ENCODE results near the gene SH3PXD2B. TPM values are rescaled to one million over a fixed set of nuclear protein-coding genes. Genes with fewer than 3 reads are reported as not detected.

Gene SH3PXD2B
- total RNA-seq, 1 donor from 2014 or later: 81.1 TPM

DNA sequence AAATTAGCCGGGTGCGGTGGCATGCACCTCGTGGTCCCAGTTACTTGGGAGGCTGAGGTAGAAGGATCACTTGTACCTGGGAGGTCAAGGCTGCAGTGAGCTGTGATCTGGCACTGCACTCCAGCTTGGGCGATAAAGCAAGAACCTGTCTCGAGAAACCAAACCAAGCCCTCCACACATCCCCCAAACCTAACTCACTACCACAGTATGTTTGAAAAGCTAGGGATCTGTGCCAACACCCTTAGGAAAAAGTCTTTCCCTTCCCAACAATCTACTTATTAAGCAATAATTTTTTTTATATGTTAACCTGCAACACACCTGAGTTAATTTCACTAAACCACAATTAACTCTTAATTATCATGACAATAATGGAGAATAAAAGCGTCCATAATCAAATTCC, 173.0 kb downstream of the SH3PXD2B start:
- no peaks in the 10 kb centered on the region for H3K9me3 Mint-ChIP-seq (ENCODE audit: low read depth)
- peak overlapping the region; percentile 95 for H3K27ac Mint-ChIP-seq (ENCODE audit: unreplicated experiment)
- no peak for DNase-seq (ENCODE audit: low spot score)
- peak overlapping the region; percentile 90 for H3K4me3 Mint-ChIP-seq (ENCODE audit: unreplicated experiment)
- peaks cover 59% of the 10 kb centered on the region for H3K4me1 Mint-ChIP-seq (ENCODE audit: low read depth)
- H3K27me3 Mint-ChIP-seq (ENCODE audit: low read depth): no peaks in the 10 kb centered on the region
- peaks cover 3% of the 10 kb centered on the region for H3K36me3 Mint-ChIP-seq (ENCODE audit: low read depth)
- TF ChIP-seq, protein P1, sequence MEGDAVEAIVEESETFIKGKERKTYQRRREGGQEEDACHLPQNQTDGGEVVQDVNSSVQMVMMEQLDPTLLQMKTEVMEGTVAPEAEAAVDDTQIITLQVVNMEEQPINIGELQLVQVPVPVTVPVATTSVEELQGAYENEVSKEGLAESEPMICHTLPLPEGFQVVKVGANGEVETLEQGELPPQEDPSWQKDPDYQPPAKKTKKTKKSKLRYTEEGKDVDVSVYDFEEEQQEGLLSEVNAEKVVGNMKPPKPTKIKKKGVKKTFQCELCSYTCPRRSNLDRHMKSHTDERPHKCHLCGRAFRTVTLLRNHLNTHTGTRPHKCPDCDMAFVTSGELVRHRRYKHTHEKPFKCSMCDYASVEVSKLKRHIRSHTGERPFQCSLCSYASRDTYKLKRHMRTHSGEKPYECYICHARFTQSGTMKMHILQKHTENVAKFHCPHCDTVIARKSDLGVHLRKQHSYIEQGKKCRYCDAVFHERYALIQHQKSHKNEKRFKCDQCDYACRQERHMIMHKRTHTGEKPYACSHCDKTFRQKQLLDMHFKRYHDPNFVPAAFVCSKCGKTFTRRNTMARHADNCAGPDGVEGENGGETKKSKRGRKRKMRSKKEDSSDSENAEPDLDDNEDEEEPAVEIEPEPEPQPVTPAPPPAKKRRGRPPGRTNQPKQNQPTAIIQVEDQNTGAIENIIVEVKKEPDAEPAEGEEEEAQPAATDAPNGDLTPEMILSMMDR (IDR thresholded peaks at IDR 0.05): no peak

DNA sequence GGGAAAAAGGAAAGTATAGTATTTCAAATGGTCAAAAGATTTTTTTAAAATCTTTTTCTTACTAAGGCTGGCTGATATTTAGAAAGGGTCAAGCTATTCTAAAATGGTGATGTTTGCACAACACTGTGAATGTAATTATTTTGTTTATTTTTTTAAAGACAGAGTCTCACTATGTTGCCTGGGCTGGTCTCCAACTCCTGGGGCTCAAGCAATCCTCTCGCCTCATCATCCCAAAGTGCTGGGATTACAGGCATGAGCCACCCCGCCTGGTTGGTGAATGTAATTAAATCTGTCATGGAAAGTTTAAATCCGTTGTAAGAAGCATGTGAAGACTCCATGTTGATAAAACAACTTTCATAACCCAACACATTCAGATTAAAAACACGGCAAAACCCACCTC, 173.4 kb downstream of the SH3PXD2B start:
- DNase-seq (ENCODE audit: low spot score): no peak
- H3K36me3 Mint-ChIP-seq (ENCODE audit: low read depth): peaks cover 4% of the 10 kb centered on the region
- H3K4me3 Mint-ChIP-seq (ENCODE audit: unreplicated experiment): peak overlapping the region; percentile 90
- no peaks in the 10 kb centered on the region for H3K9me3 Mint-ChIP-seq (ENCODE audit: low read depth)
- peak overlapping the region; percentile 95 for H3K27ac Mint-ChIP-seq (ENCODE audit: unreplicated experiment)
- peaks cover 63% of the 10 kb centered on the region for H3K4me1 Mint-ChIP-seq (ENCODE audit: low read depth)
- H3K27me3 Mint-ChIP-seq (ENCODE audit: low read depth): no peaks in the 10 kb centered on the region
- TF ChIP-seq, protein P1 (IDR thresholded peaks at IDR 0.05): no peak

DNA sequence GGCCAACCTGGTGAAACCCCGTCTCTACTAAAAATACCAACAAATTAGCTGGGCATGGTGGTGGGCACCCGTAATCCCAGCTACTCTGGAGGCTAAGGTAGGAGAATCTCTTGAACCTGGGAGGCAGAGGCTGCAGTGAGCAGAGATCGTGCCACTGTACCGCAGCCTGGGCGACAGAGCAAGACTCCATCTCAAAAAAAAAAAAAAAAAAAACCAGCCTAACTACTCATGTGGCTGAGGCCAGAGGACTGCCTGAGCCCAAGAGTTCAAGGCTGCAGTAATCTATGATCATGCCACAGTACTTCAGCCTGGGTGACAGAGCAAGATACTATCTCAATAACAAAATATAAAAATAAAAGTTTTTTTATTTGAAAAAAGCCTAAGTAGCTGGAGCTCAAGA, 174.0 kb downstream of the SH3PXD2B start:
- Mint-ChIP-seq H3K9me3 (ENCODE audit: low read depth) (no peaks in the 10 kb centered on the region), H3K4me3 (ENCODE audit: unreplicated experiment) (no peak overlapping the region), H3K27ac (ENCODE audit: unreplicated experiment) (peak overlapping the region; percentile 95), H3K4me1 (ENCODE audit: low read depth) (peaks cover 69% of the 10 kb centered on the region), H3K27me3 (ENCODE audit: low read depth) (no peaks in the 10 kb centered on the region), H3K36me3 (ENCODE audit: low read depth) (peaks cover 4% of the 10 kb centered on the region)
- TF ChIP-seq, protein P1 (IDR thresholded peaks at IDR 0.05): no peak
- no peak for DNase-seq (ENCODE audit: low spot score)

DNA sequence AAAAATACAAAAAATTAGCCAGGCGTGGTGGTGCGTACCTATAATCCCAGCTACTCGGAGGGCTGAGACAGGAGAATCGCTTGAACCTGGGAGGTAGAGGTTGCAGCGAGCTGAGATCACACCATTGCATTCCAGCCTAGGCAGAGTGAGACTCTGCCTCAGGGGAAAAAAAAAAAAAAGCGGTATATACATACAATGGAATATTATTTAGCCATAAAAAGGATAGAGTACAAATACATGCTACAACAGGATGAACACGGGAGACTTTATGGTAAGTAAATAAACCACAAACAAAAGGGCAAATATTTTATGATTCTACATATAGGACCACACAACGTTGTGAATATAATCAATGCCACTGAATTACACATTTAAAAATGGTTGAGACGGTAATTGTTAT, 176.0 kb downstream of the SH3PXD2B start:
- Mint-ChIP-seq H3K4me3 (ENCODE audit: unreplicated experiment) (no peak overlapping the region), H3K27ac (ENCODE audit: unreplicated experiment) (no peak overlapping the region), H3K4me1 (ENCODE audit: low read depth) (peaks cover 66% of the 10 kb centered on the region), H3K27me3 (ENCODE audit: low read depth) (no peaks in the 10 kb centered on the region), H3K9me3 (ENCODE audit: low read depth) (no peaks in the 10 kb centered on the region), H3K36me3 (ENCODE audit: low read depth) (peaks cover 4% of the 10 kb centered on the region)
- TF ChIP-seq, protein P1 (IDR thresholded peaks at IDR 0.05): no peak
- DNase-seq (ENCODE audit: low spot score): no peak

DNA sequence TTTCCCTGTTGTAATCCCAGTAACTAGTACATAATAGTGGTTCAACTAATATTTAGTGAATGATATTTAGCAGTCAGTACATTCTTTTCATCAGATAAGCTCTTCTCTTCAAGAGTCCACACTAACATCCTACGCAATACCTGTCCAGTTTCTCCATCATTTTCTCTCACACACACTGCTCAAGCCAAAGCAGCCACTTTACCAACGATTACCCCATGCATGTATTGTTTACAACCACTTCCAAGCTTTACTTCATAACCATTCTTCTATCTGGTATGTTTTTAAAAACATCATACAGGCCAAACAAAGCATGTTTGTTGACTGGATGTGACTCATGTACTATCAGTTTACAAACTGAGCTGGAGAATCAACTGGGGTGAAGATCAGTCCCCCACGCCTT, 178.1 kb downstream of the SH3PXD2B start:
- Mint-ChIP-seq H3K4me3 (ENCODE audit: unreplicated experiment) (no peak overlapping the region), H3K27ac (ENCODE audit: unreplicated experiment) (no peak overlapping the region), H3K36me3 (ENCODE audit: low read depth) (peaks cover 4% of the 10 kb centered on the region), H3K27me3 (ENCODE audit: low read depth) (no peaks in the 10 kb centered on the region), H3K4me1 (ENCODE audit: low read depth) (peaks cover 60% of the 10 kb centered on the region), H3K9me3 (ENCODE audit: low read depth) (no peaks in the 10 kb centered on the region)
- no peak for DNase-seq (ENCODE audit: low spot score)
- TF ChIP-seq, protein P1 (IDR thresholded peaks at IDR 0.05): no peak

Other genes with a start within 250 kb of the SH3PXD2B start
- 37.6 to 38.9 TPM (median 38.4 TPM) in 3 replicates for gene UBTD2, start 170.8 kb downstream of the SH3PXD2B start, total RNA-seq
- gene NEURL1B, start 186.7 kb upstream of the SH3PXD2B start, total RNA-seq: 1.2 to 5.4 TPM (median 4.9 TPM) in 3 replicates